22Rv1 (cell line): ENCODE data around the gene ATG4B.

Experiments
- CTCF ChIP-seq: fragments of 450-650 bp; IDR thresholded peaks from 2 replicates; pipeline ENCODE4 v1.5.1; 2017; ENCODE audit warnings: mild to moderate bottlenecking
- ZFX ChIP-seq: fragments of 450-650 bp; IDR thresholded peaks from 2 replicates; pipeline ENCODE4 v1.6.1; 2017; ENCODE audit warnings: antibody characterized with exemption, borderline replicate concordance

GRCh38 chr2:241619597-241620418 is 17.7 kb upstream of the ATG4B start:
- TF ChIP-seq CTCF (no peak), ZFX (no peak)
